ENCODE measurements around the gene EFNA5.

EFNA5 gene

GRCh38 chr5:107687404-107687803, 16.7 kb upstream of the EFNA5 start:
- H3K4me3 ChIP-seq (replicated peaks in 1 of 2; ENCODE audit: low read depth in 2 of 2, low read length in 2 of 2), result no peak overlapping the region
- no peak for DNase-seq (ENCODE audit: low read depth in 2 of 2)
- TF ChIP-seq CTCF (IDR thresholded peaks at IDR 0.05; ENCODE audit: low read depth, low read length), result no peak

GRCh38 chr5:107682533-107682932, 11.8 kb upstream of the EFNA5 start:
- no peak overlapping the region for H3K4me3 ChIP-seq (replicated peaks in 1 of 2; ENCODE audit: low read depth in 2 of 2, low read length in 2 of 2)
- no peak for TF ChIP-seq CTCF (IDR thresholded peaks at IDR 0.05; ENCODE audit: low read depth, low read length)
- DNase-seq (ENCODE audit: low read depth in 2 of 2), result no peak

- no peak for TF ChIP-seq CTCF (IDR thresholded peaks at IDR 0.05; ENCODE audit: low read depth, low read length)
- H3K4me3 ChIP-seq (replicated peaks in 1 of 2; ENCODE audit: low read depth in 2 of 2, low read length in 2 of 2), result no peak overlapping the region
- no peak for DNase-seq (ENCODE audit: low read depth in 2 of 2)
Measured at GRCh38 chr5:107680799-107681198, 10.1 kb upstream of the EFNA5 start.

- H3K4me3 ChIP-seq (replicated peaks in 1 of 2; ENCODE audit: low read depth in 2 of 2, low read length in 2 of 2), result no peak overlapping the region
- no peak for DNase-seq (ENCODE audit: low read depth in 2 of 2)
- no peak for TF ChIP-seq CTCF (IDR thresholded peaks at IDR 0.05; ENCODE audit: low read depth, low read length)
Measured at GRCh38 chr5:107680099-107680498, 9.4 kb upstream of the EFNA5 start.

- H3K4me3 ChIP-seq (replicated peaks in 1 of 2; ENCODE audit: low read depth in 2 of 2, low read length in 2 of 2), result no peak overlapping the region
- no peak for TF ChIP-seq CTCF (IDR thresholded peaks at IDR 0.05; ENCODE audit: low read depth, low read length)
- DNase-seq (ENCODE audit: low read depth in 2 of 2), result no peak
Measured at GRCh38 chr5:107676702-107677101, 6.0 kb upstream of the EFNA5 start.

- DNase-seq (ENCODE audit: low read depth in 2 of 2), result no peak
- TF ChIP-seq CTCF (IDR thresholded peaks at IDR 0.05; ENCODE audit: low read depth, low read length), result no peak
Measured at GRCh38 chr5:107675201-107675600, 4.5 kb upstream of the EFNA5 start.

GRCh38 chr5:107674655-107675054, 3.9 kb upstream of the EFNA5 start:
- TF ChIP-seq CTCF (IDR thresholded peaks at IDR 0.05; ENCODE audit: low read depth, low read length), result no peak
- peak in 1 of 2 donors; percentile 61 for DNase-seq (ENCODE audit: low read depth in 2 of 2)

More at GRCh38 chr5:107675201-107675600, 4.5 kb upstream of the EFNA5 start:
- no peak overlapping the region for H3K4me3 ChIP-seq (replicated peaks in 1 of 2; ENCODE audit: low read depth in 2 of 2, low read length in 2 of 2)

More at GRCh38 chr5:107674655-107675054, 3.9 kb upstream of the EFNA5 start:
- H3K4me3 ChIP-seq (replicated peaks in 1 of 2; ENCODE audit: low read depth in 2 of 2, low read length in 2 of 2), result no peak overlapping the region
